B cell (primary cell): ENCODE data around the gene DNM2. TPM values are rescaled to one million over a fixed set of nuclear protein-coding genes. Genes with fewer than 3 reads are reported as not detected.

Experiments used
- ATAC-seq: fragments of 200-7000 bp; cut with Tn5 transposase; one replicate; pipeline ENCODE4 v1.10.0; 2021; ENCODE audit warnings: low read depth, mild to moderate bottlenecking, moderate number of reproducible peaks, moderate library complexity
- CTCF ChIA-PET: fragments of 350-600 bp; sonication (Branson Sonifier 250); formaldehyde crosslinking; loops from one replicate; lab custom pipeline; 2021; ENCODE audit warnings: antibody characterized with exemption, inconsistent platforms; lab: Charles Lee
- POLR2A ChIA-PET: fragments of 350-600 bp; sonication (Branson Sonifier 250); formaldehyde crosslinking; loops from one replicate; lab custom pipeline; 2021; ENCODE audit warnings: antibody characterized with exemption; lab: Charles Lee
- DNase-seq: peaks from one replicate; pipeline ENCODE4 v3.0.0; 2013
- H2AFZ ChIP-seq: 2 replicates; pipeline ENCODE4 v1.6.1; 2012; ENCODE audit warnings: mild to moderate bottlenecking, low read depth, low read length; ENCODE audit not compliant: insufficient read depth, poor library complexity, severe bottlenecking
- H3K27ac ChIP-seq, 2 donors: 1 replicate in 1 of 2; 2 replicates in 1 of 2; pipeline ENCODE4 v1.5.1; 2012 to 2013; ENCODE audit warnings: low read length in 2 of 2, mild to moderate bottlenecking in 2 of 2, moderate library complexity in 1 of 2
- H3K27me3 ChIP-seq, 4 experiments: fragments of 200-600 bp in 1 of 4; sonication (generic) in 1 of 4; replicated peaks in 1 of 4; 1 replicate in 2 of 4; 2 replicates in 2 of 4; pipeline versions ENCODE4 v1.6.1 to v1.7.0; 2013 to 2016; ENCODE audit warnings: low read length in 3 of 4, mild to moderate bottlenecking in 2 of 4, mixed read lengths in 1 of 4, moderate library complexity in 1 of 4; ENCODE audit not compliant: insufficient read depth in 4 of 4, control insufficient read depth in 3 of 4; ENCODE audit errors: control extremely low read depth in 1 of 4
- H3K36me3 ChIP-seq, 2 experiments: replicated peaks in 1 of 2; 1 replicate in 1 of 2; 2 replicates in 1 of 2; pipeline versions ENCODE4 v1.6.1 to v1.7.1; 2013; ENCODE audit warnings: low read length in 1 of 2; ENCODE audit not compliant: insufficient read depth in 2 of 2, control insufficient read depth in 1 of 2; ENCODE audit errors: control extremely low read depth in 1 of 2, extremely low read depth in 1 of 2
- H3K4me1 ChIP-seq, 2 donors: fragments of 200-600 bp in 1 of 2; sonication (generic) in 1 of 2; 1 replicate in 1 of 2; 2 replicates in 1 of 2; pipeline versions ENCODE4 v1.5.1 to v1.6.1; 2013 to 2017; ENCODE audit warnings: low read length in 2 of 2; ENCODE audit not compliant: control insufficient read depth in 2 of 2, insufficient read depth in 2 of 2
- H3K4me2 ChIP-seq: replicated peaks from 2 replicates; pipeline ENCODE3; 2012; ENCODE audit warnings: mild to moderate bottlenecking, low read depth, low read length; ENCODE audit not compliant: poor library complexity, severe bottlenecking
- H3K4me3 ChIP-seq, 5 experiments: fragments of 200-600 bp in 1 of 5; sonication (generic) in 1 of 5; 1 replicate in 3 of 5; 2 replicates in 2 of 5; pipeline versions ENCODE4 v1.5.1 to v1.7.0; 2011 to 2016; ENCODE audit warnings: low read length in 4 of 5, mild to moderate bottlenecking in 4 of 5, low read depth in 2 of 5, control low read depth in 1 of 5, moderate library complexity in 1 of 5; ENCODE audit not compliant: insufficient read depth in 1 of 5; ENCODE audit errors: control extremely low read depth in 1 of 5, extremely low read depth in 1 of 5
- H3K79me2 ChIP-seq: fragments of 200-600 bp; sonication (generic); one replicate; pipeline ENCODE4 v1.6.0; 2016; ENCODE audit warnings: low read length; ENCODE audit not compliant: control insufficient read depth, insufficient read depth
- H3K9ac ChIP-seq: fragments of 200-600 bp; sonication (generic); 2 replicates; pipeline ENCODE4 v1.6.1; 2017; ENCODE audit warnings: mild to moderate bottlenecking, low read length, moderate library complexity
- H3K9me3 ChIP-seq, 3 donors: one replicate each; pipeline versions ENCODE4 v1.6.1 to v1.7.1; 2013; ENCODE audit warnings: low read length in 2 of 3; ENCODE audit not compliant: control insufficient read depth in 2 of 3, insufficient read depth in 1 of 3; ENCODE audit errors: control extremely low read depth in 1 of 3
- H4K20me1 ChIP-seq: 2 replicates; pipeline ENCODE4 v1.6.0; 2012; ENCODE audit warnings: mild to moderate bottlenecking, low read length; ENCODE audit not compliant: insufficient read depth, control insufficient read depth, poor library complexity, severe bottlenecking
- H3K27ac Mint-ChIP-seq: one replicate; pipeline ENCODE4 v1.8.0; 2021; ENCODE audit warnings: mixed read lengths
- H3K27me3 Mint-ChIP-seq: one replicate; pipeline ENCODE4 v1.8.0; 2021; ENCODE audit warnings: mixed read lengths
- H3K4me1 Mint-ChIP-seq: one replicate; pipeline ENCODE4 v1.8.0; 2021; ENCODE audit warnings: mixed read lengths
- H3K4me3 Mint-ChIP-seq: one replicate; pipeline ENCODE4 v1.8.0; 2021; ENCODE audit warnings: mixed read lengths
- H3K9me3 Mint-ChIP-seq: one replicate; pipeline ENCODE4 v1.8.0; 2022; ENCODE audit warnings: mixed read lengths; ENCODE audit not compliant: insufficient read depth
- CTCF ChIP-seq: fragments of 200-600 bp; IDR thresholded peaks from one replicate; pipeline ENCODE4 v1.8.0; 2022; ENCODE audit warnings: antibody characterized with exemption, mild to moderate bottlenecking
- EZH2 ChIP-seq: IDR thresholded peaks from 2 replicates; pipeline ENCODE4 v1.6.1; 2012; ENCODE audit warnings: borderline replicate concordance, low read depth, mild to moderate bottlenecking, moderate library complexity, low read length; ENCODE audit not compliant: insufficient read depth, poor library complexity, severe bottlenecking
- WGBS: methylation state at CpG from one replicate; pipeline ENCODE4 v1.1.5; 2013; ENCODE audit warnings: missing lambda C conversion rate; ENCODE audit not compliant: insufficient coverage; 5-methylcytosine and 5-hydroxymethylcytosine counted together
- intact Hi-C: fragments of 100-400 bp; cut with micrococcal nuclease; formaldehyde crosslinking; loops from one replicate; pipeline ENCODE4 v1.10.0; 2022
- polyA plus RNA-seq: library from polyadenylated mRNA; depleted of rRNA; stranded (reverse); fragments of >200 nt; gene quantifications from 2 replicates; pipeline ENCODE4 v1.2.3, GENCODE V29; 2012
- total RNA-seq, 2 donors: library from RNA; stranded (reverse); fragments of 120-200 nt in 1 of 2; gene quantifications; 1 replicate in 1 of 2; 2 replicates in 1 of 2; pipeline versions ENCODE4 v1.2.3 to v1.2.4, GENCODE V29; 2013 to 2022

The DNM2 gene
- total and polyA plus RNA-seq, 2 donors (not counting 1 experiment from before 2014, with no cell fraction given), result 163 to 353 TPM

- Histone ChIP-seq H3K4me3 (no peak overlapping the region), H3K79me2 (peaks cover 100% of the 10 kb centered on the region), H3K27ac (no peak overlapping the region), H4K20me1 (peaks cover 97% of the 10 kb centered on the region), H3K4me2 (no peak overlapping the region), H3K9me3 (no peaks in the 10 kb centered on the region), H3K27me3 (no peaks in the 10 kb centered on the region), H3K9ac (no peak overlapping the region), H2AFZ (no peak overlapping the region), H3K36me3 (peaks cover 9 to 26% of the 10 kb centered on the region in 2 experiments), H3K4me1 (peaks cover 19 to 33% of the 10 kb centered on the region in 2 donors)
- CTCF ChIA-PET, result interaction anchor here (0.7 kb wide), 1 partner anchor 45 kb away, joined by 5 read pairs; no protein-coding TSS in a partner anchor
- POLR2A ChIA-PET, result interaction anchor here (0.6 to 0.7 kb wide), 2 partner anchors 11 to 18 kb away, joined by 4 to 5 read pairs; no protein-coding TSS in a partner anchor
- TF ChIP-seq EZH2, result no peak
- no peak for TF ChIP-seq CTCF
- DNase-seq (no peak), ATAC-seq (no peak)
- H3K27me3 Mint-ChIP-seq, result no peaks in the 10 kb centered on the region
- intact Hi-C loops, result no loop called here
- no peaks in the 10 kb centered on the region for H3K9me3 Mint-ChIP-seq
- WGBS, result 97% methylated on average over 11 of the region's 12 CpGs
- H3K4me1 Mint-ChIP-seq, result peaks cover 69% of the 10 kb centered on the region
- no peak overlapping the region for H3K27ac Mint-ChIP-seq
- no peak overlapping the region for H3K4me3 Mint-ChIP-seq
Measured at GRCh38 chr19:10724573-10725071, 6.7 kb downstream of the DNM2 start.

GRCh38 chr19:10725415-10725814, 7.5 kb downstream of the DNM2 start:
- Histone ChIP-seq H3K27me3 (no peaks in the 10 kb centered on the region), H3K4me3 (no peak overlapping the region), H3K4me1 (peaks cover 24 to 33% of the 10 kb centered on the region in 2 donors), H3K27ac (no peak overlapping the region), H2AFZ (no peak overlapping the region), H4K20me1 (peaks cover 97% of the 10 kb centered on the region), H3K4me2 (no peak overlapping the region), H3K36me3 (peaks cover 9 to 29% of the 10 kb centered on the region in 2 experiments), H3K9ac (no peak overlapping the region), H3K9me3 (no peaks in the 10 kb centered on the region), H3K79me2 (peaks cover 100% of the 10 kb centered on the region)
- peaks cover 68% of the 10 kb centered on the region for H3K4me1 Mint-ChIP-seq
- intact Hi-C loops, result no loop called here
- ChIA-PET POLR2A (interaction anchor here (0.6 kb wide), 1 partner anchor 133 kb away, joined by 3 read pairs; no protein-coding TSS in a partner anchor), CTCF (interaction anchor here (0.7 kb wide), 1 partner anchor 44 kb away, joined by 5 read pairs; no protein-coding TSS in a partner anchor)
- no peak for ATAC-seq
- no peak overlapping the region for H3K27ac Mint-ChIP-seq
- no peaks in the 10 kb centered on the region for H3K9me3 Mint-ChIP-seq
- TF ChIP-seq CTCF (no peak), EZH2 (no peak)
- no peaks in the 10 kb centered on the region for H3K27me3 Mint-ChIP-seq
- no peak for DNase-seq
- no peak overlapping the region for H3K4me3 Mint-ChIP-seq
- 85% methylated on average over 3 of the region's 4 CpGs for WGBS
